Right lobe of liver (tissue), 6 donors: Measurements from ENCODE around the gene TOM1. TPM values are rescaled to one million over a fixed set of nuclear protein-coding genes. Genes with fewer than 3 reads are reported as not detected.

ENCODE experiments used
- ATAC-seq, 4 donors: fragments of 200-7000 bp; cut with Tn5 transposase; one replicate each; pipeline ENCODE4 v1.9.1; 2020; ENCODE audit warnings: mild to moderate bottlenecking in 4 of 4, moderate library complexity in 4 of 4
- DNase-seq, 3 donors: peaks; one replicate each; pipeline ENCODE4 v3.0.0-alpha.2; 2020
- H3K27ac ChIP-seq, 3 donors: fragments of 200-600 bp; one replicate each; pipeline ENCODE4 v1.8.0; 2022
- H3K27me3 ChIP-seq, 2 donors: fragments of 200-600 bp; one replicate each; pipeline ENCODE4 v1.8.0; 2022
- H3K36me3 ChIP-seq, 4 donors: fragments of 200-600 bp; sonication (generic) in 1 of 4; one replicate each; pipeline versions ENCODE4 v1.5.1 to v1.8.0; 2017 to 2022; ENCODE audit warnings: control low read depth in 1 of 4
- H3K4me1 ChIP-seq, 4 donors: fragments of 200-600 bp; sonication (generic) in 1 of 4; one replicate each; pipeline versions ENCODE4 v1.5.1 to v1.8.0; 2017 to 2022; ENCODE audit warnings: control low read depth in 1 of 4
- H3K4me3 ChIP-seq, 3 donors: fragments of 200-600 bp; one replicate each; pipeline ENCODE4 v1.8.0; 2022
- H3K9me3 ChIP-seq, 4 donors: fragments of 200-600 bp; sonication (generic) in 1 of 4; one replicate each; pipeline versions ENCODE4 v1.5.1 to v1.8.0; 2017 to 2022; ENCODE audit warnings: control low read depth in 1 of 4
- CTCF ChIP-seq, 4 donors: fragments of 200-600 bp in 3 of 4; fragments of 450-650 bp in 1 of 4; IDR thresholded peaks; one replicate each; pipeline versions ENCODE4 v1.5.1 to v1.8.0; 2016 to 2022; ENCODE audit warnings: antibody characterized with exemption in 4 of 4, mild to moderate bottlenecking in 2 of 4
- POLR2A ChIP-seq: fragments of 450-650 bp; IDR thresholded peaks from one replicate; pipeline ENCODE4 v1.6.1; 2017; ENCODE audit warnings: antibody characterized with exemption, mild to moderate bottlenecking
- WGBS: methylation state at CpG from one replicate; pipeline ENCODE4 v1.1.6; 2018; ENCODE audit warnings: low coverage, low lambda C conversion rate; ENCODE audit not compliant: insufficient coverage; ENCODE audit errors: missing lambda C conversion rate; 5-methylcytosine and 5-hydroxymethylcytosine counted together
- intact Hi-C, 2 donors: fragments of 100-400 bp; cut with DNase I; formaldehyde crosslinking; loops; one replicate each; pipeline versions ENCODE4 v1.11.2 to v1.14.1; 2022
- total RNA-seq, 6 experiments: library from RNA; depleted of rRNA in 2 of 6; stranded (reverse); fragments of >200 nt in 2 of 6; fragmentation: NEBNext Ultra II Directional in 3 of 6; extraction: Animal tissue kit (Norgen Biotek cat#: 25700) in 3 of 6; gene quantifications; one replicate each; pipeline versions ENCODE4 v1.1.0 to v1.2.4, GENCODE V29; 2016 to 2023
- donor health status: DM: no; HTN: yes; CAD: no.
- donor health status: DM: no; HTN: no; CAD: no.
- donor health status: DM: no; HTN: no; CAD: no.
- donor health status: DM: no; HTN: yes; CAD: no.
- donor health status: DM: no; HTN: yes; CAD: no.

TOM1 gene
- total RNA-seq, 6 experiments from 2014 or later = 45.0 to 124 (median 54.0) TPM

- Histone ChIP-seq H3K9me3 (no peaks in the 10 kb centered on the region), H3K27me3 (no peaks in the 10 kb centered on the region), H3K4me3 (no peak overlapping the region), H3K36me3 (no peaks in the 10 kb centered on the region), H3K27ac (no peak overlapping the region), H3K4me1 (peaks cover 0 to 10% (median 2%) of the 10 kb centered on the region in 4 donors)
- TF ChIP-seq CTCF (IDR thresholded peaks at IDR 0.05) (no peak), POLR2A (no peak)
- peak in 1 of 4 donors; percentile 10 for ATAC-seq
- WGBS = 42% methylated on average over 2 of the region's 6 CpGs
- intact Hi-C loops = no loop called here
- no peak for DNase-seq
These were observed 68.7 kb downstream of the TOM1 start for GRCh38 chr22:35368386-35368785.

- H3K27me3 ChIP-seq = no peaks in the 10 kb centered on the region
- TF ChIP-seq POLR2A (no peak), CTCF (IDR thresholded peaks at IDR 0.05) (no peak)
- intact Hi-C loops = no loop called here
- H3K4me3 ChIP-seq = no peak overlapping the region
- 80% methylated on average over 1 of the region's 2 CpGs for WGBS
- DNase-seq = no peak
- no peaks in the 10 kb centered on the region for H3K36me3 ChIP-seq
- H3K9me3 ChIP-seq = no peaks in the 10 kb centered on the region
- ATAC-seq = no peak
- H3K4me1 ChIP-seq = peaks cover 0 to 10% (median 2%) of the 10 kb centered on the region in 4 donors
- H3K27ac ChIP-seq = no peak overlapping the region
These were observed 70.3 kb downstream of the TOM1 start for GRCh38 chr22:35369996-35370395.

- no peak for TF ChIP-seq CTCF (IDR thresholded peaks at IDR 0.05)
- no peak for TF ChIP-seq POLR2A
- DNase-seq (no peak), ATAC-seq (no peak)
- Histone ChIP-seq H3K27me3 (no peaks in the 10 kb centered on the region), H3K4me1 (peaks cover 0 to 32% (median 6%) of the 10 kb centered on the region in 4 donors), H3K4me3 (no peak overlapping the region), H3K36me3 (no peaks in the 10 kb centered on the region), H3K9me3 (no peaks in the 10 kb centered on the region), H3K27ac (no peak overlapping the region)
- 63% methylated on average over 6 of the region's 6 CpGs for WGBS
- intact Hi-C loops = no loop called here
These were observed 74.1 kb downstream of the TOM1 start for GRCh38 chr22:35373781-35374180.

- Histone ChIP-seq H3K9me3 (no peaks in the 10 kb centered on the region), H3K36me3 (no peaks in the 10 kb centered on the region), H3K27ac (no peak overlapping the region), H3K4me1 (peaks cover 0 to 44% (median 12%) of the 10 kb centered on the region in 4 donors), H3K4me3 (no peak overlapping the region), H3K27me3 (no peaks in the 10 kb centered on the region)
- intact Hi-C loops = no loop called here
- TF ChIP-seq POLR2A (no peak), CTCF (IDR thresholded peaks at IDR 0.05) (no peak)
- DNase-seq = no peak
- ATAC-seq = no peak
- 89% methylated on average over 3 of the region's 3 CpGs for WGBS
These were observed 75.3 kb downstream of the TOM1 start for GRCh38 chr22:35375031-35375430.

GRCh38 chr22:35375526-35375925 is 75.8 kb downstream of the TOM1 start:
- DNase-seq = no peak
- H3K27ac ChIP-seq = no peak overlapping the region
- peaks cover 0 to 49% (median 14%) of the 10 kb centered on the region in 4 donors for H3K4me1 ChIP-seq

More at GRCh38 chr22:35375526-35375925, 75.8 kb downstream of the TOM1 start:
- H3K9me3 ChIP-seq = no peaks in the 10 kb centered on the region
- H3K4me3 ChIP-seq = no peak overlapping the region
- TF ChIP-seq CTCF (IDR thresholded peaks at IDR 0.05) (no peak), POLR2A (no peak)
- H3K36me3 ChIP-seq = no peaks in the 10 kb centered on the region
- 62% methylated on average over 2 of the region's 8 CpGs for WGBS
- no peak for ATAC-seq
- H3K27me3 ChIP-seq = no peaks in the 10 kb centered on the region
- intact Hi-C loops = no loop called here
